Endothelial cell (in vitro differentiated cells): ENCODE data around the gene LANCL3. TPM values are rescaled to one million over a fixed set of nuclear protein-coding genes. Genes with fewer than 3 reads are reported as not detected.
"Not testable (repeated sequence)": the region's sequence is repeated elsewhere in the genome, so short reads cannot be mapped to it uniquely, and the experiment has no call there.

ENCODE experiments used
- DNase-seq: peaks from one replicate; pipeline ENCODE4 v3.0.0; 2021; ENCODE audit warnings: low spot score
- H3K27ac Mint-ChIP-seq: one replicate; pipeline ENCODE4 v1.8.0; 2021; ENCODE audit warnings: mixed read lengths, inconsistent platforms; ENCODE audit not compliant: unreplicated experiment
- H3K27me3 Mint-ChIP-seq: one replicate; pipeline ENCODE4 v1.8.0; 2021; ENCODE audit warnings: mild to moderate bottlenecking, moderate library complexity, mixed read lengths, inconsistent platforms; ENCODE audit not compliant: unreplicated experiment
- H3K36me3 Mint-ChIP-seq: one replicate; pipeline ENCODE4 v1.8.0; 2021; ENCODE audit warnings: mild to moderate bottlenecking, low read depth, mixed read lengths, inconsistent platforms; ENCODE audit not compliant: unreplicated experiment
- H3K4me1 Mint-ChIP-seq: one replicate; pipeline ENCODE4 v1.8.0; 2021; ENCODE audit warnings: mild to moderate bottlenecking, mixed read lengths, inconsistent platforms; ENCODE audit not compliant: unreplicated experiment
- H3K4me3 Mint-ChIP-seq: one replicate; pipeline ENCODE4 v1.8.0; 2021; ENCODE audit warnings: mild to moderate bottlenecking, mixed read lengths, inconsistent platforms; ENCODE audit not compliant: unreplicated experiment
- H3K9me3 Mint-ChIP-seq: one replicate; pipeline ENCODE4 v1.8.0; 2021; ENCODE audit warnings: mixed read lengths, inconsistent platforms; ENCODE audit not compliant: unreplicated experiment
- CTCF ChIP-seq: fragments of 200-600 bp; sonication (generic); IDR thresholded peaks from one replicate; pipeline ENCODE4 v1.5.0; 2021; ENCODE audit warnings: antibody characterized with exemption; ENCODE audit not compliant: unreplicated experiment
- total RNA-seq: library from RNA; stranded (reverse); fragmentation: NEBNext Ultra II Directional; extraction: Animal tissue kit (Norgen Biotek cat#: 25700); gene quantifications from one replicate; pipeline ENCODE4 v1.2.1, GENCODE V29; 2021; ENCODE audit not compliant: unreplicated experiment

The LANCL3 gene
- total RNA-seq, 1 donor from 2014 or later = 0.46 TPM

- TF ChIP-seq CTCF = no peak
- no peak for DNase-seq
- Mint-ChIP-seq H3K4me1 (no peaks in the 10 kb centered on the region), H3K4me3 (no peak overlapping the region), H3K27me3 (no peaks in the 10 kb centered on the region), H3K36me3 (no peaks in the 10 kb centered on the region), H3K9me3 (no peaks in the 10 kb centered on the region), H3K27ac (no peak overlapping the region)
Observed at GRCh38 chrX:37580080-37580479, 8.6 kb downstream of the LANCL3 start.

GRCh38 chrX:37587337-37587736, 15.9 kb downstream of the LANCL3 start:
- not testable (repeated sequence) for H3K4me1 Mint-ChIP-seq

GRCh38 chrX:37590047-37590446, 18.6 kb downstream of the LANCL3 start:
- Mint-ChIP-seq H3K4me3 (no peak overlapping the region), H3K4me1 (no peaks in the 10 kb centered on the region), H3K9me3 (no peaks in the 10 kb centered on the region), H3K27ac (no peak overlapping the region), H3K36me3 (no peaks in the 10 kb centered on the region), H3K27me3 (no peaks in the 10 kb centered on the region)
- DNase-seq = no peak
- no peak for TF ChIP-seq CTCF

More at GRCh38 chrX:37587337-37587736, 15.9 kb downstream of the LANCL3 start:
- DNase-seq, H3K9me3 Mint-ChIP-seq, H3K27ac Mint-ChIP-seq, H3K27me3 Mint-ChIP-seq, H3K36me3 Mint-ChIP-seq, H3K4me3 Mint-ChIP-seq: not testable (repeated sequence)

- H3K4me3 Mint-ChIP-seq = no peak overlapping the region
- no peak for TF ChIP-seq CTCF
- H3K36me3 Mint-ChIP-seq = no peaks in the 10 kb centered on the region
- no peaks in the 10 kb centered on the region for H3K4me1 Mint-ChIP-seq
- H3K27ac Mint-ChIP-seq = no peak overlapping the region
- no peaks in the 10 kb centered on the region for H3K9me3 Mint-ChIP-seq
- no peak for DNase-seq
- no peaks in the 10 kb centered on the region for H3K27me3 Mint-ChIP-seq
Observed at GRCh38 chrX:37594755-37595382, 23.4 kb downstream of the LANCL3 start.

- no peaks in the 10 kb centered on the region for H3K27me3 Mint-ChIP-seq
Observed at GRCh38 chrX:37599729-37600128, 28.3 kb downstream of the LANCL3 start.

More at GRCh38 chrX:37599729-37600128, 28.3 kb downstream of the LANCL3 start:
- Mint-ChIP-seq H3K9me3 (no peaks in the 10 kb centered on the region), H3K27ac (no peak overlapping the region), H3K36me3 (no peaks in the 10 kb centered on the region), H3K4me1 (no peaks in the 10 kb centered on the region), H3K4me3 (no peak overlapping the region)
- DNase-seq = no peak
- no peak for TF ChIP-seq CTCF
